Upper lobe of left lung (tissue), 6 donors: ENCODE measurements around the gene DLGAP1. TPM values are rescaled to one million over a fixed set of nuclear protein-coding genes. Genes with fewer than 3 reads are reported as not detected.

Experiments
- ATAC-seq, 2 donors: fragments of 200-7000 bp; cut with Tn5 transposase; one replicate each; pipeline ENCODE4 v1.9.1; 2022; ENCODE audit warnings: mild to moderate bottlenecking in 2 of 2, moderate library complexity in 2 of 2; ENCODE audit not compliant: low FRiP score in 2 of 2
- DNase-seq, 2 donors: peaks; one replicate each; pipeline ENCODE4 v3.0.0-alpha.2; 2019 to 2020
- H3K27ac ChIP-seq, 4 donors: fragments of 200-600 bp; sonication (generic); one replicate each; pipeline ENCODE4 v1.5.1; 2016 to 2019
- H3K27me3 ChIP-seq, 4 donors: fragments of 200-600 bp; sonication (generic); one replicate each; pipeline ENCODE4 v1.5.1; 2017 to 2019
- H3K36me3 ChIP-seq, 4 donors: fragments of 200-600 bp; sonication (generic); one replicate each; pipeline ENCODE4 v1.5.1; 2016 to 2019
- H3K4me1 ChIP-seq, 4 donors: fragments of 200-600 bp; sonication (generic); one replicate each; pipeline ENCODE4 v1.5.1; 2018 to 2019
- H3K4me3 ChIP-seq, 4 donors: fragments of 200-600 bp; sonication (generic); one replicate each; pipeline ENCODE4 v1.5.1; 2017 to 2019; ENCODE audit warnings: mild to moderate bottlenecking in 2 of 4, moderate library complexity in 1 of 4
- H3K9me3 ChIP-seq, 4 donors: fragments of 200-600 bp; sonication (generic); one replicate each; pipeline ENCODE4 v1.5.1; 2018 to 2019
- CTCF ChIP-seq, 6 experiments: fragments of 450-650 bp in 4 of 6; fragments of 200-600 bp in 2 of 6; sonication (generic) in 2 of 6; IDR thresholded peaks; one replicate each; pipeline ENCODE4 v1.5.1; 2016 to 2019; ENCODE audit warnings: antibody characterized with exemption in 6 of 6
- EP300 ChIP-seq, 4 donors: sonication (generic); formaldehyde crosslinking; IDR thresholded peaks; one replicate each; pipeline ENCODE4 v1.5.1; 2017; ENCODE audit warnings: antibody characterized with exemption in 4 of 4, control low read depth in 2 of 4
- POLR2A ChIP-seq, 4 donors: fragments of 450-650 bp; IDR thresholded peaks; one replicate each; pipeline ENCODE4 v1.5.1; 2016 to 2017; ENCODE audit warnings: antibody characterized with exemption in 4 of 4, mild to moderate bottlenecking in 2 of 4
- POLR2AphosphoS5 ChIP-seq, 2 donors: sonication (generic); formaldehyde crosslinking; IDR thresholded peaks; one replicate each; pipeline ENCODE4 v1.5.1; 2017; ENCODE audit warnings: antibody characterized with exemption in 2 of 2
- WGBS, 2 donors: methylation state at CpG; one replicate each; pipeline ENCODE4 v1.1.5; 2017 to 2018; 5-methylcytosine and 5-hydroxymethylcytosine counted together
- total RNA-seq, 6 donors: library from RNA; depleted of rRNA in 4 of 6; stranded (reverse); fragments of >200 nt in 4 of 6; gene quantifications; one replicate each; pipeline versions ENCODE4 v1.1.0 to v1.2.1, GENCODE V29; 2016 to 2021
- donor health status: DM: no; HTN: no; CAD: no; lungs with moderate emphysema.
- donor health status: DM: no; HTN: yes; CAD: no; lungs with severe emphysema.

The DLGAP1 gene
- total RNA-seq, 6 donors from 2014 or later: 2.1 to 4.6 (median 3.6) TPM

GRCh38 chr18:4282954-4283353, 172.2 kb downstream of the DLGAP1 start:
- WGBS, 2 donors: 58 to 70% methylated on average over 3 of the region's 3 CpGs
- H3K27me3 ChIP-seq: no peaks in the 10 kb centered on the region
- no peak for TF ChIP-seq CTCF (IDR thresholded peaks at IDR 0.05)
- no peak for TF ChIP-seq POLR2A (IDR thresholded peaks at IDR 0.05)
- TF ChIP-seq EP300 (IDR thresholded peaks at IDR 0.05): no peak
- no peak for TF ChIP-seq POLR2AphosphoS5 (IDR thresholded peaks at IDR 0.05)
- no peaks in the 10 kb centered on the region for H3K9me3 ChIP-seq
- no peak overlapping the region for H3K4me3 ChIP-seq
- H3K4me1 ChIP-seq: no peaks in the 10 kb centered on the region
- DNase-seq (no peak), ATAC-seq (no peak)
- no peak overlapping the region for H3K27ac ChIP-seq
- no peaks in the 10 kb centered on the region for H3K36me3 ChIP-seq

GRCh38 chr18:4276953-4277585, 178.0 kb downstream of the DLGAP1 start:
- no peaks in the 10 kb centered on the region for H3K27me3 ChIP-seq
- H3K4me3 ChIP-seq: no peak overlapping the region
- H3K36me3 ChIP-seq: no peaks in the 10 kb centered on the region
- no peaks in the 10 kb centered on the region for H3K4me1 ChIP-seq
- no peaks in the 10 kb centered on the region for H3K9me3 ChIP-seq
- 86% methylated on average over 5 of the region's 5 CpGs for WGBS, 2 donors
- ATAC-seq (no peak), DNase-seq (no peak)
- H3K27ac ChIP-seq: no peak overlapping the region
- TF ChIP-seq EP300 (IDR thresholded peaks at IDR 0.05) (no peak), CTCF (IDR thresholded peaks at IDR 0.05) (no peak), POLR2AphosphoS5 (IDR thresholded peaks at IDR 0.05) (no peak), POLR2A (IDR thresholded peaks at IDR 0.05) (no peak)

- H3K4me3 ChIP-seq: no peak overlapping the region
- ATAC-seq (no peak), DNase-seq (no peak)
- H3K4me1 ChIP-seq: no peaks in the 10 kb centered on the region
- WGBS, 2 donors: 95 to 97% methylated on average over 2 of the region's 2 CpGs
- no peak for TF ChIP-seq CTCF (IDR thresholded peaks at IDR 0.05)
- no peak for TF ChIP-seq EP300 (IDR thresholded peaks at IDR 0.05)
- no peak for TF ChIP-seq POLR2AphosphoS5 (IDR thresholded peaks at IDR 0.05)
- no peak for TF ChIP-seq POLR2A (IDR thresholded peaks at IDR 0.05)
- H3K27me3 ChIP-seq: no peaks in the 10 kb centered on the region
- H3K27ac ChIP-seq: no peak overlapping the region
- H3K9me3 ChIP-seq: no peaks in the 10 kb centered on the region
- no peaks in the 10 kb centered on the region for H3K36me3 ChIP-seq
Measured at GRCh38 chr18:4271952-4272351, 183.2 kb downstream of the DLGAP1 start.

- H3K27ac ChIP-seq: no peak overlapping the region
- 67 to 80% methylated on average over 2 of the region's 2 CpGs for WGBS, 2 donors
- no peaks in the 10 kb centered on the region for H3K4me1 ChIP-seq
- H3K27me3 ChIP-seq: no peaks in the 10 kb centered on the region
- no peak overlapping the region for H3K4me3 ChIP-seq
- H3K9me3 ChIP-seq: no peaks in the 10 kb centered on the region
- TF ChIP-seq EP300 (IDR thresholded peaks at IDR 0.05) (no peak), POLR2AphosphoS5 (IDR thresholded peaks at IDR 0.05) (no peak), POLR2A (IDR thresholded peaks at IDR 0.05) (no peak), CTCF (IDR thresholded peaks at IDR 0.05) (no peak)
- no peaks in the 10 kb centered on the region for H3K36me3 ChIP-seq
- no peak for ATAC-seq
- no peak for DNase-seq
Measured at GRCh38 chr18:4270988-4271387, 184.1 kb downstream of the DLGAP1 start.

GRCh38 chr18:4270016-4270415, 185.1 kb downstream of the DLGAP1 start:
- Histone ChIP-seq H3K36me3 (no peaks in the 10 kb centered on the region), H3K9me3 (no peaks in the 10 kb centered on the region), H3K4me3 (no peak overlapping the region), H3K27me3 (no peaks in the 10 kb centered on the region), H3K27ac (no peak overlapping the region), H3K4me1 (no peaks in the 10 kb centered on the region)
- WGBS, 2 donors: 82 to 89% methylated on average over 3 of the region's 3 CpGs
- ATAC-seq: no peak
- no peak for TF ChIP-seq POLR2A (IDR thresholded peaks at IDR 0.05)
- no peak for TF ChIP-seq POLR2AphosphoS5 (IDR thresholded peaks at IDR 0.05)
- TF ChIP-seq CTCF (IDR thresholded peaks at IDR 0.05): no peak
- no peak for TF ChIP-seq EP300 (IDR thresholded peaks at IDR 0.05)
- no peak for DNase-seq
